Measurements from ENCODE around the gene TMEM117. TPM values are rescaled to one million over a fixed set of nuclear protein-coding genes. Genes with fewer than 3 reads are reported as not detected.

The TMEM117 gene
- polyA plus RNA-seq, 1 donor (not counting 4 experiments of a cell fraction or from before 2014, with no cell fraction given), result 8.5 TPM

DNA sequence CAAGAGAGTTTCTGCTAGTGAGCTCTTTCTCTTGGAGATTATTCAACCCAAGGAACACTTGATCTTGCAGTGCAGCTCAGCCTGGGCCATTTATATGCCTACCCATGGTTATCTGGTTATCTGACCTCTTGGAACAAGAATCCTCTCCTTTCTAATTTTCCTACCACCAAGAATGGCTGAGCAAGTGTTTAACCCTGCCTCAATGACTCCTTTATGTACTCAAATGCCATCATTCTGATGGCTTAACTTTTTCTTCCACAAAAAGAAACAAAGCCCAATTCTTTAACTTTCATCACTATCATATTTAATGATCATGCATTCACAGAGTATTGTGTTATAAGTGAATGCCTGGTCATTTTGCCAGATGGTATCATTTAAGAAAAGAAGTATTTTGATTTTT lies 67.8 kb downstream of the TMEM117 start:
- no peaks in the 10 kb centered on the region for H3K36me3 ChIP-seq (ENCODE audit: control insufficient read depth in 2 of 2, extremely low read depth in 1 of 2, insufficient read depth in 2 of 2, low read length in 2 of 2)
- H3K4me2 ChIP-seq (ENCODE audit: control insufficient read depth, extremely low read depth, insufficient read depth, low read depth, low read length), result no peak overlapping the region
- no peak for DNase-seq (ENCODE audit: low read depth, low spot score)
- H3K9me1 ChIP-seq (ENCODE audit: control insufficient read depth, extremely low read depth, insufficient read depth, low read length), result no peaks in the 10 kb centered on the region
- no peak overlapping the region for H3K9ac ChIP-seq (ENCODE audit: control insufficient read depth, extremely low read depth, insufficient read depth, low read length)
- H2AFZ ChIP-seq (ENCODE audit: control insufficient read depth, low read length), result no peak overlapping the region
- TF ChIP-seq EZH2 (IDR thresholded peaks at IDR 0.05; ENCODE audit: low read length) (no peak), CTCF (optimal IDR thresholded peaks at IDR 0.05 in 1 of 3, IDR thresholded peaks at IDR 0.05 in 1 of 3, conservative IDR thresholded peaks at IDR 0.05 in 1 of 3; ENCODE audit: extremely low read depth in 1 of 3, insufficient read depth in 2 of 3, low read length in 3 of 3) (no peak)
- no peaks in the 10 kb centered on the region for H3K79me2 ChIP-seq (ENCODE audit: control insufficient read depth, insufficient read depth, low read length)
- H3K4me3 ChIP-seq (ENCODE audit: control insufficient read depth in 2 of 3, extremely low read depth in 1 of 3, insufficient read depth in 2 of 3, low read depth in 1 of 3, low read length in 3 of 3), result no peak overlapping the region
- H4K20me1 ChIP-seq (ENCODE audit: control insufficient read depth, extremely low read depth, insufficient read depth, low read length), result no peaks in the 10 kb centered on the region
- H3K4me1 ChIP-seq (ENCODE audit: control insufficient read depth, extremely low read depth, insufficient read depth, low read length), result no peaks in the 10 kb centered on the region
- no peak overlapping the region for H3K27ac ChIP-seq (ENCODE audit: control insufficient read depth, insufficient read depth, low read length)
- dilution Hi-C loops (cut with MboI; ENCODE audit: extremely low pct_ligation_motif_present, low sequenced_read_pairs), result no loop called here
- H3K9me3 ChIP-seq (ENCODE audit: control insufficient read depth, low read depth, low read length), result no peaks in the 10 kb centered on the region
- no peaks in the 10 kb centered on the region for H3K27me3 ChIP-seq (ENCODE audit: control insufficient read depth, extremely low read depth, insufficient read depth, low read length)
- no peak for FAIRE-seq

GRCh38 chr12:43912859-43913258 lies 77.0 kb downstream of the TMEM117 start:
- TF ChIP-seq EZH2 (IDR thresholded peaks at IDR 0.05; ENCODE audit: low read length) (no peak), CTCF (optimal IDR thresholded peaks at IDR 0.05 in 1 of 3, IDR thresholded peaks at IDR 0.05 in 1 of 3, conservative IDR thresholded peaks at IDR 0.05 in 1 of 3; ENCODE audit: extremely low read depth in 1 of 3, insufficient read depth in 2 of 3, low read length in 3 of 3) (no peak)
- H3K4me1 ChIP-seq (ENCODE audit: control insufficient read depth, extremely low read depth, insufficient read depth, low read length), result no peaks in the 10 kb centered on the region

More at GRCh38 chr12:43912859-43913258, 77.0 kb downstream of the TMEM117 start:
- H3K36me3 ChIP-seq (ENCODE audit: control insufficient read depth in 2 of 2, extremely low read depth in 1 of 2, insufficient read depth in 2 of 2, low read length in 2 of 2), result no peaks in the 10 kb centered on the region
- no peaks in the 10 kb centered on the region for H3K79me2 ChIP-seq (ENCODE audit: control insufficient read depth, insufficient read depth, low read length)
- H3K9me3 ChIP-seq (ENCODE audit: control insufficient read depth, low read depth, low read length), result no peaks in the 10 kb centered on the region
- H3K27ac ChIP-seq (ENCODE audit: control insufficient read depth, insufficient read depth, low read length), result no peak overlapping the region
- no peak overlapping the region for H2AFZ ChIP-seq (ENCODE audit: control insufficient read depth, low read length)
- H3K4me3 ChIP-seq (ENCODE audit: control insufficient read depth in 2 of 3, extremely low read depth in 1 of 3, insufficient read depth in 2 of 3, low read depth in 1 of 3, low read length in 3 of 3), result no peak overlapping the region
- H3K27me3 ChIP-seq (ENCODE audit: control insufficient read depth, extremely low read depth, insufficient read depth, low read length), result no peaks in the 10 kb centered on the region
- no peaks in the 10 kb centered on the region for H3K9me1 ChIP-seq (ENCODE audit: control insufficient read depth, extremely low read depth, insufficient read depth, low read length)
- dilution Hi-C loops (cut with MboI; ENCODE audit: extremely low pct_ligation_motif_present, low sequenced_read_pairs), result no loop called here
- H3K9ac ChIP-seq (ENCODE audit: control insufficient read depth, extremely low read depth, insufficient read depth, low read length), result no peak overlapping the region
- no peak overlapping the region for H3K4me2 ChIP-seq (ENCODE audit: control insufficient read depth, extremely low read depth, insufficient read depth, low read depth, low read length)
- no peak for FAIRE-seq
- no peaks in the 10 kb centered on the region for H4K20me1 ChIP-seq (ENCODE audit: control insufficient read depth, extremely low read depth, insufficient read depth, low read length)
- no peak for DNase-seq (ENCODE audit: low read depth, low spot score)

Data from keratinocyte (primary cell).